Fibroblast of lung (primary cell): ENCODE data around the gene KIF26B. TPM values are rescaled to one million over a fixed set of nuclear protein-coding genes. Genes with fewer than 3 reads are reported as not detected.
"Not testable (repeated sequence)": the region's sequence is repeated elsewhere in the genome, so short reads cannot be mapped to it uniquely, and the experiment has no call there.

Source experiments
- DNase-seq, 2 donors: peaks; one replicate each; pipeline versions ENCODE4 v3.0.0 to v3.0.0-alpha.2; 2010; ENCODE audit warnings: low read depth in 2 of 2
- H2AFZ ChIP-seq: 2 replicates; pipeline ENCODE4 v1.5.1; 2012; ENCODE audit warnings: low read length, control low read depth, inconsistent platforms
- H3K27ac ChIP-seq: 2 replicates; pipeline ENCODE4 v1.5.1; 2011; ENCODE audit warnings: low read length, control low read depth; ENCODE audit not compliant: insufficient read depth
- H3K27me3 ChIP-seq: 2 replicates; pipeline ENCODE4 v1.5.1; 2011; ENCODE audit warnings: mild to moderate bottlenecking, low read length; ENCODE audit not compliant: control insufficient read depth, insufficient read depth
- H3K36me3 ChIP-seq: 2 replicates; pipeline ENCODE4 v1.5.1; 2011; ENCODE audit warnings: low read length; ENCODE audit not compliant: control insufficient read depth, insufficient read depth
- H3K4me1 ChIP-seq: 2 replicates; pipeline ENCODE4 v1.5.1; 2011; ENCODE audit warnings: low read length; ENCODE audit not compliant: control insufficient read depth, insufficient read depth; ENCODE audit errors: extremely low read depth
- H3K4me2 ChIP-seq: 2 replicates; pipeline ENCODE4 v1.5.1; 2011; ENCODE audit warnings: low read length, control low read depth; ENCODE audit not compliant: insufficient read depth; ENCODE audit errors: extremely low read depth
- H3K4me3 ChIP-seq, 4 experiments: fragments of 200-600 bp in 1 of 4; sonication (generic) in 1 of 4; replicated peaks in 1 of 4; 2 replicates each; pipeline ENCODE4 v1.5.1; 2011 to 2016; ENCODE audit warnings: low read length in 4 of 4, low read depth in 3 of 4, mild to moderate bottlenecking in 3 of 4, control low read depth in 2 of 4, inconsistent platforms in 1 of 4, mixed read lengths in 1 of 4; ENCODE audit not compliant: insufficient read depth in 1 of 4; ENCODE audit errors: control extremely low read depth in 1 of 4
- H3K79me2 ChIP-seq: 2 replicates; pipeline ENCODE4 v1.5.1; 2012; ENCODE audit warnings: mild to moderate bottlenecking, low read length, inconsistent platforms; ENCODE audit not compliant: control insufficient read depth, insufficient read depth
- H3K9ac ChIP-seq: 2 replicates; pipeline ENCODE4 v1.5.1; 2011; ENCODE audit warnings: mild to moderate bottlenecking, low read length, control low read depth; ENCODE audit not compliant: insufficient read depth
- H3K9me3 ChIP-seq: 2 replicates; pipeline ENCODE4 v1.5.1; 2012; ENCODE audit warnings: low read depth, low read length; ENCODE audit not compliant: control insufficient read depth, insufficient read depth
- H4K20me1 ChIP-seq: 2 replicates; pipeline ENCODE4 v1.5.1; 2011; ENCODE audit warnings: low read length; ENCODE audit not compliant: control insufficient read depth, insufficient read depth; ENCODE audit errors: extremely low read depth
- CTCF ChIP-seq, 2 donors: IDR thresholded peaks in 1 of 2; conservative IDR thresholded peaks in 1 of 2; 1 replicate in 1 of 2; 2 replicates in 1 of 2; pipeline ENCODE4 v1.5.1; 2011 to 2012; ENCODE audit warnings: low read length in 2 of 2, control low read depth in 1 of 2, inconsistent platforms in 1 of 2, low read depth in 1 of 2, mild to moderate bottlenecking in 1 of 2
- EZH2 ChIP-seq: IDR thresholded peaks from 2 replicates; pipeline ENCODE4 v1.5.1; 2012; ENCODE audit warnings: low read length, control low read depth, mild to moderate bottlenecking; ENCODE audit errors: missing control alignments
- polyA plus RNA-seq, 2 donors: library from polyadenylated mRNA; depleted of rRNA in 1 of 2; stranded (reverse) in 1 of 2; unstranded in 1 of 2; fragments of >200 nt; gene quantifications; 2 replicates each; pipeline ENCODE4 v1.2.1, GENCODE V29; 2011 to 2012; ENCODE audit warnings: missing spikeins in 1 of 2
- total RNA-seq: library from RNA; depleted of rRNA; stranded (reverse); fragments of >200 nt; gene quantifications from 2 replicates; pipeline ENCODE4 v1.2.1, GENCODE V29; 2014

KIF26B gene
- total and polyA plus RNA-seq, 2 donors (not counting 1 experiment from before 2014, with no cell fraction given), result 5.3 to 6.1 TPM

DNA sequence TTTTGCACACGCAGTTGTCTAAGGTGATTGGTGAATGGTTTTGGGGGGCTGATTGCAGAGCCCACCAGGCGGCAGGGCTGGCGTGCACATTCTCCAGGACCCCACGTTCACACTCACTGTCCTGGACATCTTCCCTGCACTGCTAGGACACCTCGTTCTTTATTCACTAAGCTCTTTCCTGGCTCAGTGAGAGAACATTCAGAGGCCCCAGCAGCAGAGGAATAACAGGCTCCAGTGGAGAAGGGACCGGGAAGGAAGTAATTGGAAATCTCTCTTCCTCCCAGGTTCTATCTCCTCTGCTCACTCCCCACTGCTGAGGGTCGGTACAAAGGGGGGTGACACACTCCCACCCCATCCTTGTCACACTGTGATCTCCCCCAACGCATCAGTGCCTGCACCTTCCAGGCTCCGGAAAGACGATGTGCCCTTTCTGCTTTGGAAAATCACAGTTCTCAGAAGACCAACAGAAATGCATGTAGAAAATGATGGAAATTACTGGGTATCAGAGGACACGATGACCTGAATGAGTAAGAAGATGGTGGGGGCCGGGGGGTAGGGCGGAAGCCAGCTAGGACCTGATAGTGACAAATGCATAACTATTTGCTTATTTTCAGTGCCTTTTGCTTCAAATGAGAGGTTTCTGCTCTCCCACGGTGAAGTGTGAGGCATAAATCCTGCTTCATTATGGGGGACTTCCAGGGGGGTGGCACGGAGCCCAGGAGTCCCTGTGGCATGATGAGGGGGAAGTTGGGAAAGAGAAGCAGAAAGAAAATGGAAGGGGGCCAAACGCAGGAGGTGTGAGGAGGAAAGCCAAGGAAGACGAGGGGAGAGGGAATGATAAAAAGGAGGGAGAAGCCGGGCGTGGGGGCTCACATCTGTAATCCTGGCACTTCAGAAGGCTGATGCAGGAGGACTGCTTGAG is 25.2 kb upstream of the KIF26B start:
- no peak overlapping the region for H2AFZ ChIP-seq
- H3K27me3 ChIP-seq, result no peaks in the 10 kb centered on the region
- H3K4me2 ChIP-seq, result no peak overlapping the region
- no peaks in the 10 kb centered on the region for H3K9me3 ChIP-seq
- H3K4me1 ChIP-seq, result no peaks in the 10 kb centered on the region
- no peaks in the 10 kb centered on the region for H3K36me3 ChIP-seq
- H3K9ac ChIP-seq, result no peak overlapping the region
- no peaks in the 10 kb centered on the region for H4K20me1 ChIP-seq
- no peak overlapping the region for H3K4me3 ChIP-seq
- no peaks in the 10 kb centered on the region for H3K79me2 ChIP-seq
- TF ChIP-seq CTCF (conservative IDR thresholded peaks at IDR 0.05 in 1 of 2, IDR thresholded peaks at IDR 0.05 in 1 of 2; ENCODE audit: low read depth in 1 of 2, low read length in 2 of 2), result no peak
- TF ChIP-seq EZH2, result no peak
- no peak overlapping the region for H3K27ac ChIP-seq
- DNase-seq, result peak; percentile 10 to 47

DNA sequence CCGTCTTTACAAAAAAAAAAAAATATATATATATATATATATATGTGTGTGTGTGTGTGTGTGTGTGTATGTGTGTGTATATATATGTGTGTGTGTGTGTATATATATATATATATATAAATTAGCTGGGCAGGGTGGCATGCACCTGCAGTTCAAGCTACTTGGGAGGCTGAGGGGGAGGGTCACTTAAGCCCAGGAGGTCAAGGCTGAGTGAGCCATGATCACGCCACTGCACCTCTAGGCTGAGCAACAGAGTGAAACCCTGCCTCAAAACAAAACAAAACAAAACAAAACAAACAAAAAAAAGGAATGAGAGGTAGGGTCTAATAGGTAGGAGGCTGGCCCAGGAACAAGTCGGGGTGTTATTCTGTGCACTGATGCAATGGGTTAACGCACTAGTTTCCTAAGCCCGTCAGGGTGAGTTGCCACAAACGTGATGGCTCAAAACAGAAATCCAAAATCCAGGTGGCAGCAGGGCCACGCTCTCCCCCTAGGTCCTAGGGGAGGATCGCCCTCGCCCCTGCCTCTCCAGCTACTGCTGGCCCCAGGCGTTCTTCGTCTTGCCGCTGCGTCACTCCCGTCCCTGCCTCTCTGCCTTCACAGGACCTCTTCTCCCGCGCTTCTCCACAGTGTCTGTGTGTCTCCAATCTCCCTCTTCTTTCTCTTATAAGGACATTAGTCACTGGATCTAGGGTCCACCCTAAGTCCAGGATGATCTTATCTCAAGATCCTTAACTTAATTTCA is 24.3 kb upstream of the KIF26B start:
- H2AFZ ChIP-seq, H3K4me1 ChIP-seq, H3K36me3 ChIP-seq, H3K4me2 ChIP-seq, H3K27ac ChIP-seq, DNase-seq, H4K20me1 ChIP-seq, H3K9me3 ChIP-seq, H3K4me3 ChIP-seq, H3K9ac ChIP-seq, H3K79me2 ChIP-seq, H3K27me3 ChIP-seq: not testable (repeated sequence)

DNA sequence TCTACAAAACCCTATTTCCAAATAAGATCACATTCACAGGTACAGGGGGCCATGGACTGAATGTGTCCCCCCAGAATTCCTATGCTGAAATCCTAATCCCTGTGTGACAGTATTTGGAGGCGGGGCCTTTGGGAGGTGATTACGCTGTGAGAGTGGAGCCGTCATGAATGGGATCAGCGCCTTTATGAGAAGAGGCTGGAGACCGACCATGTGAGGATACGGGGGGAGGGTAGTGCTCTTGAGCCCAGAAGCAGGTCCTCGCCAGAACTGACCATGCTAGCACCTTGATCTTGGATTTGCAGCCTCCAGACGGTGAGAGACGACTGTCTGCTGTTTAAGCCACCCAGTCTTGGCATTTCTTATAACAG is 23.8 kb upstream of the KIF26B start:
- no peaks in the 10 kb centered on the region for H4K20me1 ChIP-seq
- no peak for DNase-seq
- H3K79me2 ChIP-seq, result no peaks in the 10 kb centered on the region
- no peaks in the 10 kb centered on the region for H3K27me3 ChIP-seq
- H2AFZ ChIP-seq, result no peak overlapping the region
- no peak overlapping the region for H3K4me3 ChIP-seq
- no peak overlapping the region for H3K4me2 ChIP-seq
- H3K4me1 ChIP-seq, result no peaks in the 10 kb centered on the region
- no peak overlapping the region for H3K27ac ChIP-seq
- no peak overlapping the region for H3K9ac ChIP-seq
- TF ChIP-seq EZH2, result no peak
- TF ChIP-seq CTCF (conservative IDR thresholded peaks at IDR 0.05 in 1 of 2, IDR thresholded peaks at IDR 0.05 in 1 of 2; ENCODE audit: low read depth in 1 of 2, low read length in 2 of 2), result no peak
- no peaks in the 10 kb centered on the region for H3K36me3 ChIP-seq
- H3K9me3 ChIP-seq, result no peaks in the 10 kb centered on the region
